ENCODE data around the gene RHOH. TPM values are rescaled to one million over a fixed set of nuclear protein-coding genes. Genes with fewer than 3 reads are reported as not detected.

The RHOH gene
- total and polyA plus RNA-seq, 9 of the 15 experiments (the other 6 are each of a cell fraction or from before 2014, with no cell fraction given) = 14.3 to 37.7 (median 23.2) TPM

GRCh38 chr4:40269133-40269532 lies 72.3 kb downstream of the RHOH start (continued):
- TF ChIP-seq TCF15 (CRISPR knock-in tag; IDR thresholded peaks at IDR 0.05) (no peak), NR4A1 (CRISPR knock-in tag; IDR thresholded peaks at IDR 0.05) (no peak), NR4A1 (tag; IDR thresholded peaks at IDR 0.05) (no peak), FOXA3 (CRISPR knock-in tag; conservative IDR thresholded peaks at IDR 0.05 in 1 of 2, IDR thresholded peaks at IDR 0.05 in 1 of 2) (peak in 1 of 2 experiments; percentile 64; a peak in 1 of 4 replicates), ARNT (IDR thresholded peaks at IDR 0.05) (no peak), SMARCE1 (IDR thresholded peaks at IDR 0.05) (peak; percentile 72; the same call in 1 of the 2 replicates), SP2 (IDR thresholded peaks at IDR 0.05; ENCODE audit: extremely low read depth, low read depth, low read length, poor library complexity, severe bottlenecking) (no peak), ZNF3 (CRISPR knock-in tag; IDR thresholded peaks at IDR 0.05) (no peak), ZNF398 (CRISPR knock-in tag; IDR thresholded peaks at IDR 0.05) (no peak), ZNF311 (CRISPR knock-in tag; IDR thresholded peaks at IDR 0.05) (no peak)

Data from K562 (cell line).